ENCODE measurements around the gene SIN3A. TPM values are rescaled to one million over a fixed set of nuclear protein-coding genes. Genes with fewer than 3 reads are reported as not detected.
A peak's percentile ranks its signal among the peaks of the same experiment; 100 is the strongest.

Gene SIN3A
- total and polyA plus RNA-seq, 9 of the 15 experiments (the other 6 are each of a cell fraction or from before 2014, with no cell fraction given): 11.1 to 70.3 (median 25.3) TPM

DNA sequence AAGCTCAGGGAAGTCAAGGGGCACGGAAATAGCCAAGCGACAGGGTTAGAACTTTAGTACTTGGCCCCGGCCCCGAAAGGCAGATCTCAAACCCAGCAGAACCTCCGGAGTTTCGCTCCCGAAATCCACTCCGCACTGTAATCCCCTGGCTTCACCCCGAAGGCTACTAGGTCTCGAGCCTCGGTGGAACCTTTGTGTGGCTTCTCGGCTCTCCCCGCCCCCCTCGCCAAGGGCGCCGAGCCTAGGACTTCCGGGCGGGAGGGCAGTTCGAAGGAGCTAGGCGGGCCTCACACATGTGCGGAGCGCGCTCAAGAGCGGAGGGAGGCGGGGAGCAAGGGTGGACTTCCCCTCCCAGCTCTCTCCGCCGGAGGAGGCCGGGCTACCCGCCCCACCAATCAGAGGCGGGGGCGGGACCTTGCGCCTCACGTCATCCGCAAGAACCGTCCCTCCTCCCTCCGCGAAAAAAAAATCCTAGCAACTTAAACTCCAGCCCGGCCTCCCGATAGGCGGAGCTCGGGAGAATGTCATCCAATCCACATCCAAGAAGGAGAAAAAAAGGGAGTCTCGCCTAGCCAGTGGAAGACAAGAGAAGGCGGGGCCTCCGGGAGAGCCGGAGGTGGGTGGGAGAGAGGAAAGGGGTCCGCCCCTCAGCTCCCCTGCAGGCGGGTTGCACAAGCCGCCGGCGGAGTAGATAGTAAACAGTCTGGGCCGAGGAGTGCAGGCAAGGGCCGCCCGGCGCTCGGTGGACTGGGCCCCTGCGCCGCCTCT, 2.4 kb upstream of the SIN3A start (continued):
- TF ChIP-seq, protein P1, sequence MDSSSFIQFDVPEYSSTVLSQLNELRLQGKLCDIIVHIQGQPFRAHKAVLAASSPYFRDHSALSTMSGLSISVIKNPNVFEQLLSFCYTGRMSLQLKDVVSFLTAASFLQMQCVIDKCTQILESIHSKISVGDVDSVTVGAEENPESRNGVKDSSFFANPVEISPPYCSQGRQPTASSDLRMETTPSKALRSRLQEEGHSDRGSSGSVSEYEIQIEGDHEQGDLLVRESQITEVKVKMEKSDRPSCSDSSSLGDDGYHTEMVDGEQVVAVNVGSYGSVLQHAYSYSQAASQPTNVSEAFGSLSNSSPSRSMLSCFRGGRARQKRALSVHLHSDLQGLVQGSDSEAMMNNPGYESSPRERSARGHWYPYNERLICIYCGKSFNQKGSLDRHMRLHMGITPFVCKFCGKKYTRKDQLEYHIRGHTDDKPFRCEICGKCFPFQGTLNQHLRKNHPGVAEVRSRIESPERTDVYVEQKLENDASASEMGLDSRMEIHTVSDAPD (CRISPR knock-in tag; IDR thresholded peaks at IDR 0.05): no peak
- TF ChIP-seq, protein P2, sequence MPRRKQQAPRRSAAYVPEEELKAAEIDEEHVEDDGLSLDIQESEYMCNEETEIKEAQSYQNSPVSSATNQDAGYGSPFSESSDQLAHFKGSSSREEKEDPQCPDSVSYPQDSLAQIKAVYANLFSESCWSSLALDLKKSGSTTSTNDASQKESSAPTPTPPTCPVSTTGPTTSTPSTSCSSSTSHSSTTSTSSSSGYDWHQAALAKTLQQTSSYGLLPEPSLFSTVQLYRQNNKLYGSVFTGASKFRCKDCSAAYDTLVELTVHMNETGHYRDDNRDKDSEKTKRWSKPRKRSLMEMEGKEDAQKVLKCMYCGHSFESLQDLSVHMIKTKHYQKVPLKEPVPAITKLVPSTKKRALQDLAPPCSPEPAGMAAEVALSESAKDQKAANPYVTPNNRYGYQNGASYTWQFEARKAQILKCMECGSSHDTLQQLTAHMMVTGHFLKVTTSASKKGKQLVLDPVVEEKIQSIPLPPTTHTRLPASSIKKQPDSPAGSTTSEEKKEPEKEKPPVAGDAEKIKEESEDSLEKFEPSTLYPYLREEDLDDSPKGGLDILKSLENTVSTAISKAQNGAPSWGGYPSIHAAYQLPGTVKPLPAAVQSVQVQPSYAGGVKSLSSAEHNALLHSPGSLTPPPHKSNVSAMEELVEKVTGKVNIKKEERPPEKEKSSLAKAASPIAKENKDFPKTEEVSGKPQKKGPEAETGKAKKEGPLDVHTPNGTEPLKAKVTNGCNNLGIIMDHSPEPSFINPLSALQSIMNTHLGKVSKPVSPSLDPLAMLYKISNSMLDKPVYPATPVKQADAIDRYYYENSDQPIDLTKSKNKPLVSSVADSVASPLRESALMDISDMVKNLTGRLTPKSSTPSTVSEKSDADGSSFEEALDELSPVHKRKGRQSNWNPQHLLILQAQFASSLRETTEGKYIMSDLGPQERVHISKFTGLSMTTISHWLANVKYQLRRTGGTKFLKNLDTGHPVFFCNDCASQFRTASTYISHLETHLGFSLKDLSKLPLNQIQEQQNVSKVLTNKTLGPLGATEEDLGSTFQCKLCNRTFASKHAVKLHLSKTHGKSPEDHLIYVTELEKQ (CRISPR knock-in tag; IDR thresholded peaks at IDR 0.05): no peak
- TF ChIP-seq SMAD4 (CRISPR knock-in tag; conservative IDR thresholded peaks at IDR 0.05): peak; percentile 92
- TF ChIP-seq SRSF3 (IDR thresholded peaks at IDR 0.05; ENCODE audit: insufficient read depth, low read length): no peak
- no peak for TF ChIP-seq MED1 (CRISPR knock-in tag; IDR thresholded peaks at IDR 0.05; ENCODE audit: borderline replicate concordance)
- peak in 1 of 2 experiments; percentile 64; a peak in 1 of 4 replicates for TF ChIP-seq NONO (IDR thresholded peaks at IDR 0.05; ENCODE audit: low read depth in 2 of 2, low read length in 1 of 2)
- TF ChIP-seq TRIM28 (IDR thresholded peaks at IDR 0.05): peak; percentile 32; the same call in 1 of the 2 replicates
- TF ChIP-seq CTBP1 (IDR thresholded peaks at IDR 0.05; ENCODE audit: borderline replicate concordance): 0 out of 2 replicates have a peak, but pooled peaks have one; percentile 14
- peak in 1 of 2 experiments; percentile 68; a peak in 1 of 4 replicates for TF ChIP-seq FOXA3 (CRISPR knock-in tag; conservative IDR thresholded peaks at IDR 0.05 in 1 of 2, IDR thresholded peaks at IDR 0.05 in 1 of 2)
- peak; percentile 79 for TF ChIP-seq CREM (IDR thresholded peaks at IDR 0.05; ENCODE audit: low read depth)
- no peak for TF ChIP-seq ERF (CRISPR knock-in tag; IDR thresholded peaks at IDR 0.05)
- peak; percentile 73; the same call in 1 of the 2 replicates for TF ChIP-seq NFRKB (IDR thresholded peaks at IDR 0.05; ENCODE audit: low read depth)
- no peak for TF ChIP-seq HNRNPK (IDR thresholded peaks at IDR 0.05; ENCODE audit: low read depth, low read length, poor library complexity, severe bottlenecking)
- TF ChIP-seq ATF1 (CRISPR knock-in tag; IDR thresholded peaks at IDR 0.05): 0 out of 2 replicates have a peak, but pooled peaks have one; percentile 15
- TF ChIP-seq ATF1 (tag; IDR thresholded peaks at IDR 0.05): peak; percentile 94
- 0 out of 2 replicates have a peak, but pooled peaks have one; percentile 45 for TF ChIP-seq KLF10 (CRISPR knock-in tag; IDR thresholded peaks at IDR 0.05)
- peak; percentile 22; the same call in 1 of the 2 replicates for TF ChIP-seq ZBED1 (IDR thresholded peaks at IDR 0.05)
- TF ChIP-seq, protein P3, sequence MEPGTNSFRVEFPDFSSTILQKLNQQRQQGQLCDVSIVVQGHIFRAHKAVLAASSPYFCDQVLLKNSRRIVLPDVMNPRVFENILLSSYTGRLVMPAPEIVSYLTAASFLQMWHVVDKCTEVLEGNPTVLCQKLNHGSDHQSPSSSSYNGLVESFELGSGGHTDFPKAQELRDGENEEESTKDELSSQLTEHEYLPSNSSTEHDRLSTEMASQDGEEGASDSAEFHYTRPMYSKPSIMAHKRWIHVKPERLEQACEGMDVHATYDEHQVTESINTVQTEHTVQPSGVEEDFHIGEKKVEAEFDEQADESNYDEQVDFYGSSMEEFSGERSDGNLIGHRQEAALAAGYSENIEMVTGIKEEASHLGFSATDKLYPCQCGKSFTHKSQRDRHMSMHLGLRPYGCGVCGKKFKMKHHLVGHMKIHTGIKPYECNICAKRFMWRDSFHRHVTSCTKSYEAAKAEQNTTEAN (CRISPR knock-in tag; IDR thresholded peaks at IDR 0.05): no peak
- peak; percentile 86 for TF ChIP-seq ETV1 (tag; conservative IDR thresholded peaks at IDR 0.05; ENCODE audit: low read depth)
- 0 out of 2 replicates have a peak, but pooled peaks have one; percentile 30 for TF ChIP-seq DPF2 (IDR thresholded peaks at IDR 0.05)
- TF ChIP-seq CEBPG (CRISPR knock-in tag; IDR thresholded peaks at IDR 0.05): peak; percentile 66; the same call in 1 of the 2 replicates
- peak; percentile 72 to 81 for TF ChIP-seq CEBPG (tag; conservative IDR thresholded peaks at IDR 0.05 in 1 of 2, IDR thresholded peaks at IDR 0.05 in 1 of 2)

Measured in K562 (cell line).